Neuronal stem cell (in vitro differentiated cells): ENCODE results near the gene TRIM59.

Experiments used
- DNase-seq: peaks from one replicate; pipeline ENCODE4 v3.0.0-alpha.2; 2013; ENCODE audit warnings: low spot score
- H2AFZ ChIP-seq: one replicate; pipeline ENCODE4 v1.6.1; 2013; ENCODE audit warnings: mild to moderate bottlenecking, low read length, inconsistent platforms
- H2AK5ac ChIP-seq: 2 replicates; pipeline ENCODE4 v1.6.1; 2013; ENCODE audit warnings: low read depth, mild to moderate bottlenecking, inconsistent platforms, low read length, moderate library complexity, mixed read lengths
- H2BK120ac ChIP-seq: 2 replicates; pipeline ENCODE4 v1.6.1; 2013; ENCODE audit warnings: low read depth, mild to moderate bottlenecking, inconsistent platforms, low read length, moderate library complexity, mixed read lengths
- H2BK12ac ChIP-seq: one replicate; pipeline ENCODE4 v1.6.1; 2013; ENCODE audit warnings: low read length, inconsistent platforms
- H2BK15ac ChIP-seq: 2 replicates; pipeline ENCODE4 v1.6.1; 2013; ENCODE audit warnings: mild to moderate bottlenecking, low read length, inconsistent platforms, mixed read lengths
- H2BK5ac ChIP-seq: one replicate; pipeline ENCODE4 v1.6.1; 2013; ENCODE audit warnings: inconsistent platforms, mild to moderate bottlenecking, low read length, moderate library complexity
- H3K14ac ChIP-seq: one replicate; pipeline ENCODE4 v1.6.1; 2013; ENCODE audit warnings: low read length, inconsistent platforms
- H3K18ac ChIP-seq: 2 replicates; pipeline ENCODE4 v1.6.1; 2013; ENCODE audit warnings: low read length, inconsistent platforms
- H3K23ac ChIP-seq: 2 replicates; pipeline ENCODE4 v1.6.1; 2013; ENCODE audit warnings: low read depth, mild to moderate bottlenecking, mixed read lengths, low read length, inconsistent platforms; ENCODE audit not compliant: poor library complexity
- H3K27ac ChIP-seq: replicated peaks from 3 replicates; pipeline ENCODE4 v1.5.1; 2013; ENCODE audit warnings: low read length, inconsistent platforms
- H3K27me3 ChIP-seq, 3 experiments: 2 replicates each; pipeline ENCODE4 v1.6.1; 2013; ENCODE audit warnings: low read length in 3 of 3, mild to moderate bottlenecking in 2 of 3, inconsistent platforms in 1 of 3, low read depth in 1 of 3, mixed read lengths in 1 of 3, moderate library complexity in 1 of 3; ENCODE audit not compliant: control insufficient read depth in 3 of 3, insufficient read depth in 3 of 3
- H3K36me3 ChIP-seq, 2 donors: replicated peaks in 1 of 2; 2 replicates each; pipeline ENCODE4 v1.6.1; 2013; ENCODE audit warnings: low read length in 2 of 2; ENCODE audit not compliant: control insufficient read depth in 2 of 2, insufficient read depth in 2 of 2
- H3K4ac ChIP-seq: 2 replicates; pipeline ENCODE4 v1.6.1; 2013; ENCODE audit warnings: inconsistent platforms, mild to moderate bottlenecking, low read length, moderate library complexity
- H3K4me1 ChIP-seq, 2 donors: 1 replicate in 1 of 2; 2 replicates in 1 of 2; pipeline ENCODE4 v1.6.1; 2013; ENCODE audit warnings: low read length in 2 of 2, low read depth in 1 of 2; ENCODE audit not compliant: control insufficient read depth in 2 of 2, insufficient read depth in 1 of 2
- H3K4me2 ChIP-seq: one replicate; pipeline ENCODE4 v1.6.1; 2013; ENCODE audit warnings: mild to moderate bottlenecking, low read length, inconsistent platforms; ENCODE audit not compliant: insufficient read depth, poor library complexity, severe bottlenecking
- H3K4me3 ChIP-seq, 2 donors: 2 replicates each; pipeline ENCODE4 v1.5.1; 2013; ENCODE audit warnings: low read length in 2 of 2, mild to moderate bottlenecking in 2 of 2, inconsistent platforms in 1 of 2, moderate library complexity in 1 of 2
- H3K79me1 ChIP-seq: one replicate; pipeline ENCODE4 v1.6.1; 2013; ENCODE audit warnings: low read depth, mild to moderate bottlenecking, inconsistent platforms, low read length, moderate library complexity
- H3K9ac ChIP-seq: one replicate; pipeline ENCODE4 v1.6.1; 2013; ENCODE audit warnings: mild to moderate bottlenecking, low read depth, low read length, inconsistent platforms; ENCODE audit not compliant: poor library complexity
- H3K9me3 ChIP-seq, 2 donors: replicated peaks in 1 of 2; 2 replicates each; pipeline versions ENCODE3 to v1.6.1; 2013; ENCODE audit warnings: low read length in 2 of 2, mild to moderate bottlenecking in 2 of 2, inconsistent platforms in 1 of 2, low read depth in 1 of 2, mixed read lengths in 1 of 2, moderate library complexity in 1 of 2; ENCODE audit not compliant: control insufficient read depth in 2 of 2, insufficient read depth in 1 of 2
- H4K8ac ChIP-seq: one replicate; pipeline ENCODE4 v1.6.1; 2013; ENCODE audit warnings: low read depth, mild to moderate bottlenecking, inconsistent platforms, low read length, moderate library complexity
- H4K91ac ChIP-seq: one replicate; pipeline ENCODE4 v1.6.1; 2013; ENCODE audit warnings: low read length, low read depth, mild to moderate bottlenecking, inconsistent platforms; ENCODE audit not compliant: poor library complexity
- WGBS, 2 donors: extraction: QIAGEN DNeasy Blood & Tissue Kit; methylation state at CpG; one replicate each; pipeline ENCODE4 v1.1.7; 2013; ENCODE audit warnings: missing lambda C conversion rate in 2 of 2, mixed read lengths in 1 of 2; ENCODE audit not compliant: insufficient read length in 2 of 2, insufficient replicate concordance in 1 of 2; ENCODE audit errors: extremely low coverage in 2 of 2; 5-methylcytosine and 5-hydroxymethylcytosine counted together

Gene TRIM59

GRCh38 chr3:160398820-160399124 lies 50.8 kb downstream of the TRIM59 start:
- H3K23ac ChIP-seq = no peak overlapping the region
- H3K36me3 ChIP-seq = peaks cover 0 to 31% of the 10 kb centered on the region in 2 donors
- H2BK5ac ChIP-seq = no peak overlapping the region
- H3K9me3 ChIP-seq = no peaks in the 10 kb centered on the region
- H3K4me2 ChIP-seq = peak overlapping the region; percentile 64
- no peak overlapping the region for H3K18ac ChIP-seq
- peak overlapping the region; percentile 29 for H3K27ac ChIP-seq
- H2BK120ac ChIP-seq = no peak overlapping the region
- H2BK12ac ChIP-seq = no peak overlapping the region
- no peak overlapping the region for H4K91ac ChIP-seq
- no peak for DNase-seq
- H2BK15ac ChIP-seq = no peak overlapping the region
- no peak overlapping the region for H3K14ac ChIP-seq
- H2AFZ ChIP-seq = peak overlapping the region; percentile 85
- peaks cover 2 to 4% of the 10 kb centered on the region in 2 donors for H3K4me1 ChIP-seq
- peak overlapping the region; percentile 69 to 97 for H3K4me3 ChIP-seq
- no peak overlapping the region for H2AK5ac ChIP-seq
- no CpG with 5 or more reads among the region's 9 CpGs for WGBS, 2 donors
- no peak overlapping the region for H4K8ac ChIP-seq
- H3K27me3 ChIP-seq = no peaks in the 10 kb centered on the region
- H3K9ac ChIP-seq = no peak overlapping the region
- H3K79me1 ChIP-seq = peaks cover 5% of the 10 kb centered on the region
- H3K4ac ChIP-seq = no peak overlapping the region

GRCh38 chr3:160395297-160395696 lies 54.3 kb downstream of the TRIM59 start:
- Histone ChIP-seq H3K9me3 (no peaks in the 10 kb centered on the region), H2BK120ac (no peak overlapping the region), H3K18ac (no peak overlapping the region), H3K14ac (no peak overlapping the region), H3K9ac (no peak overlapping the region), H3K27me3 (no peaks in the 10 kb centered on the region), H3K23ac (no peak overlapping the region), H3K4me1 (peaks cover 2 to 3% of the 10 kb centered on the region in 2 donors), H4K91ac (no peak overlapping the region), H3K27ac (peak overlapping the region; percentile 49), H2AK5ac (no peak overlapping the region), H2BK15ac (no peak overlapping the region), H3K4ac (no peak overlapping the region), H3K36me3 (no peaks in the 10 kb centered on the region), H2BK12ac (no peak overlapping the region), H2BK5ac (no peak overlapping the region), H3K4me2 (no peak overlapping the region), H3K4me3 (no peak overlapping the region), H4K8ac (no peak overlapping the region), H3K79me1 (peaks cover 7% of the 10 kb centered on the region), H2AFZ (no peak overlapping the region)
- DNase-seq = no peak

GRCh38 chr3:160394009-160394392 lies 55.6 kb downstream of the TRIM59 start:
- Histone ChIP-seq H3K4me1 (peaks cover 2 to 3% of the 10 kb centered on the region in 2 donors), H4K91ac (no peak overlapping the region), H3K18ac (no peak overlapping the region), H3K9me3 (no peaks in the 10 kb centered on the region), H3K14ac (no peak overlapping the region), H3K27me3 (no peaks in the 10 kb centered on the region), H3K4me2 (no peak overlapping the region), H3K4me3 (no peak overlapping the region), H3K36me3 (no peaks in the 10 kb centered on the region), H2BK12ac (no peak overlapping the region), H2AFZ (no peak overlapping the region), H3K9ac (no peak overlapping the region), H3K27ac (no peak overlapping the region), H3K4ac (no peak overlapping the region), H2BK120ac (no peak overlapping the region), H4K8ac (no peak overlapping the region), H2BK15ac (no peak overlapping the region), H2BK5ac (no peak overlapping the region), H3K23ac (no peak overlapping the region), H3K79me1 (peaks cover 2% of the 10 kb centered on the region), H2AK5ac (no peak overlapping the region)
- DNase-seq = no peak
- WGBS, 2 donors = no CpG with 5 or more reads among the region's 3 CpGs

GRCh38 chr3:160393346-160394008 lies 56.1 kb downstream of the TRIM59 start:
- WGBS, 2 donors = no CpG with 5 or more reads among the region's 2 CpGs
- Histone ChIP-seq H4K8ac (no peak overlapping the region), H2BK5ac (no peak overlapping the region), H3K18ac (no peak overlapping the region), H3K27ac (no peak overlapping the region), H4K91ac (no peak overlapping the region), H2AFZ (no peak overlapping the region), H3K79me1 (peaks cover 2% of the 10 kb centered on the region), H3K14ac (no peak overlapping the region), H3K23ac (no peak overlapping the region), H3K4me1 (peaks cover 2 to 3% of the 10 kb centered on the region in 2 donors), H3K9me3 (no peaks in the 10 kb centered on the region), H3K36me3 (no peaks in the 10 kb centered on the region), H3K4ac (no peak overlapping the region), H2BK15ac (no peak overlapping the region), H2BK120ac (no peak overlapping the region), H3K4me2 (no peak overlapping the region), H3K27me3 (no peaks in the 10 kb centered on the region), H3K4me3 (no peak overlapping the region), H2BK12ac (no peak overlapping the region), H2AK5ac (no peak overlapping the region), H3K9ac (no peak overlapping the region)
- no peak for DNase-seq
